Measurements from ENCODE around the gene NRP2.

- TF ChIP-seq CTCF (conservative IDR thresholded peaks at IDR 0.05 in 1 of 2, IDR thresholded peaks at IDR 0.05 in 1 of 2; ENCODE audit: low read depth in 1 of 2, low read length in 2 of 2) (no peak), EZH2 (IDR thresholded peaks at IDR 0.05; ENCODE audit: low read length, missing control alignments) (no peak)
Observed at GRCh38 chr2:205743137-205743536, 60.8 kb downstream of the NRP2 start.

All from fibroblast of lung (primary cell).